HL-60 (cell line): ENCODE data around the gene CYSRT1.
A peak's percentile ranks its signal among the peaks of the same experiment; 100 is the strongest.

Experiments used
- DNase-seq, 2 experiments: peaks; one replicate each; pipeline ENCODE4 v3.0.0-alpha.2; 2010 to 2020; ENCODE audit warnings: low read depth in 1 of 2, low spot score in 1 of 2
- H3K27ac ChIP-seq: fragments of 250-450 bp; sonication (Bioruptor Pico); replicated peaks from 2 replicates; pipeline ENCODE4 v1.5.1; 2020; ENCODE audit warnings: mild to moderate bottlenecking, moderate library complexity
- H3K27me3 ChIP-seq: fragments of 250-450 bp; sonication (Bioruptor Pico); 2 replicates; pipeline ENCODE4 v1.5.1; 2021; ENCODE audit warnings: mild to moderate bottlenecking, moderate library complexity; ENCODE audit not compliant: insufficient read depth, poor library complexity, severe bottlenecking
- H3K4me3 ChIP-seq: replicated peaks from 2 replicates; pipeline ENCODE4 v1.5.1; 2011; ENCODE audit warnings: mild to moderate bottlenecking, control low read depth, low read length; ENCODE audit not compliant: insufficient read depth
- GABPA ChIP-seq: IDR thresholded peaks from 2 replicates; pipeline ENCODE4 v1.6.1; 2012; ENCODE audit warnings: low read depth
- POLR2AphosphoS5 ChIP-seq: IDR thresholded peaks from 2 replicates; pipeline ENCODE4 v1.6.1; 2012; ENCODE audit warnings: low read depth
- SPI1 ChIP-seq: IDR thresholded peaks from 2 replicates; pipeline ENCODE4 v1.6.1; 2012; ENCODE audit warnings: low read depth, mild to moderate bottlenecking, borderline replicate concordance
- TF ChIP-seq, protein P1 (sequence below): IDR thresholded peaks from 2 replicates; pipeline ENCODE4 v1.6.1; 2012; ENCODE audit warnings: low read depth; ENCODE audit not compliant: insufficient replicate concordance
- TF ChIP-seq, protein P2 (sequence below): IDR thresholded peaks from one replicate; pipeline ENCODE4 v1.5.1; 2011; ENCODE audit warnings: low read length, control low read depth, inconsistent platforms; ENCODE audit not compliant: insufficient read depth

The CYSRT1 gene

DNA sequence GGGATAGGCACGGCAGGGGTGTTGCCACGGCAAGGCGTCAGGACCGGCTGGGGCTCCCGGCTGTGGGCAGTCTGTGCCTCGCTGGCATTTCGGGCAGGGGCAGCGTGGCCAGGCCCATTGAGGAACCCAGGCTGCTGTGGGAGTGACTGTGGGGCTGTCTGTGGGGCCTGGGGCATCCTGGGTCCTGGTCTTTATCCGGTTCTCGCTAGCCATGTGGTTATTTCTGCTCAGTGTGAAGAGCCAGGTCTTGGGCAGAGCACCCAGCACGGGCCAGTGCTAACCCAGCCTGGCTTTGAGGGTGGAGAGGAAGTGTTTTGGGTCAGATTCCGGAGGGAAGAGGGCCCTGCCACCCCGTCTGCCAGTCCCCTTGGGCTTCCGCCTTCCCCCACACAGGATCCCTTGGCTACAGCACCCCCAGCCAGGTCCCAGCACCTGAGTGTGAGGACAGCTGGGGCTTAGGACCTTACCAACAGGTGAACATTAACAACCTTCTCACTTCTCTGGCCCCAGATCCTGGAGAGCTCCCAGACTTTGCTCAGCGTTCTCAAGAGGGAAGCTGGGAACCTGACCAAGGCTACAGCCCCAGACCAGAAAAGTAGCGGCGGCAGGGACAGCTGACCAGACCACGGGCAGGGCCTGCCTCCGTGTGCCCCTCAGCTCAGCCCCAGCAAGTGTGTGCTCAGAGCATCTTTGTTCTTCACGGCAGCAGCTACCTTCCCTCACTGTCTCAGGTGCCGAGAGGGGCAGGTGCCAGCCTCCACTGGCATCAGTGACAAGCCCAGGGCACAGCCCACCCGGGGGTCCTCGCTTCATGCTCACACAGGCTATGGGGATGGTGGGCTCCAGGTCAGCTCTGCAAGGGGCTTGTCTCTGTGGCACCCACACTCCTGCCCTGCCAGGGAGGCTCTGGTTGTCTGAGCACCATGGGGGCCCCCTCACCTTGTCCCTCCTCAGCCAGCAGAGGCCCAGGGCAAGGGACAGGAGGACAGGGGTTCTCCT, 35.4 kb upstream of the CYSRT1 start:
- Histone ChIP-seq H3K4me3 (peak overlapping the region; percentile 99), H3K27me3 (no peaks in the 10 kb centered on the region), H3K27ac (peak overlapping the region; percentile 73)
- no peak for DNase-seq
- TF ChIP-seq POLR2AphosphoS5 (no peak), SPI1 (no peak; the same call in 1 of the 2 replicates), GABPA (no peak)
- TF ChIP-seq, protein P1, sequence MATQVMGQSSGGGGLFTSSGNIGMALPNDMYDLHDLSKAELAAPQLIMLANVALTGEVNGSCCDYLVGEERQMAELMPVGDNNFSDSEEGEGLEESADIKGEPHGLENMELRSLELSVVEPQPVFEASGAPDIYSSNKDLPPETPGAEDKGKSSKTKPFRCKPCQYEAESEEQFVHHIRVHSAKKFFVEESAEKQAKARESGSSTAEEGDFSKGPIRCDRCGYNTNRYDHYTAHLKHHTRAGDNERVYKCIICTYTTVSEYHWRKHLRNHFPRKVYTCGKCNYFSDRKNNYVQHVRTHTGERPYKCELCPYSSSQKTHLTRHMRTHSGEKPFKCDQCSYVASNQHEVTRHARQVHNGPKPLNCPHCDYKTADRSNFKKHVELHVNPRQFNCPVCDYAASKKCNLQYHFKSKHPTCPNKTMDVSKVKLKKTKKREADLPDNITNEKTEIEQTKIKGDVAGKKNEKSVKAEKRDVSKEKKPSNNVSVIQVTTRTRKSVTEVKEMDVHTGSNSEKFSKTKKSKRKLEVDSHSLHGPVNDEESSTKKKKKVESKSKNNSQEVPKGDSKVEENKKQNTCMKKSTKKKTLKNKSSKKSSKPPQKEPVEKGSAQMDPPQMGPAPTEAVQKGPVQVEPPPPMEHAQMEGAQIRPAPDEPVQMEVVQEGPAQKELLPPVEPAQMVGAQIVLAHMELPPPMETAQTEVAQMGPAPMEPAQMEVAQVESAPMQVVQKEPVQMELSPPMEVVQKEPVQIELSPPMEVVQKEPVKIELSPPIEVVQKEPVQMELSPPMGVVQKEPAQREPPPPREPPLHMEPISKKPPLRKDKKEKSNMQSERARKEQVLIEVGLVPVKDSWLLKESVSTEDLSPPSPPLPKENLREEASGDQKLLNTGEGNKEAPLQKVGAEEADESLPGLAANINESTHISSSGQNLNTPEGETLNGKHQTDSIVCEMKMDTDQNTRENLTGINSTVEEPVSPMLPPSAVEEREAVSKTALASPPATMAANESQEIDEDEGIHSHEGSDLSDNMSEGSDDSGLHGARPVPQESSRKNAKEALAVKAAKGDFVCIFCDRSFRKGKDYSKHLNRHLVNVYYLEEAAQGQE: no peak
- TF ChIP-seq, protein P2, sequence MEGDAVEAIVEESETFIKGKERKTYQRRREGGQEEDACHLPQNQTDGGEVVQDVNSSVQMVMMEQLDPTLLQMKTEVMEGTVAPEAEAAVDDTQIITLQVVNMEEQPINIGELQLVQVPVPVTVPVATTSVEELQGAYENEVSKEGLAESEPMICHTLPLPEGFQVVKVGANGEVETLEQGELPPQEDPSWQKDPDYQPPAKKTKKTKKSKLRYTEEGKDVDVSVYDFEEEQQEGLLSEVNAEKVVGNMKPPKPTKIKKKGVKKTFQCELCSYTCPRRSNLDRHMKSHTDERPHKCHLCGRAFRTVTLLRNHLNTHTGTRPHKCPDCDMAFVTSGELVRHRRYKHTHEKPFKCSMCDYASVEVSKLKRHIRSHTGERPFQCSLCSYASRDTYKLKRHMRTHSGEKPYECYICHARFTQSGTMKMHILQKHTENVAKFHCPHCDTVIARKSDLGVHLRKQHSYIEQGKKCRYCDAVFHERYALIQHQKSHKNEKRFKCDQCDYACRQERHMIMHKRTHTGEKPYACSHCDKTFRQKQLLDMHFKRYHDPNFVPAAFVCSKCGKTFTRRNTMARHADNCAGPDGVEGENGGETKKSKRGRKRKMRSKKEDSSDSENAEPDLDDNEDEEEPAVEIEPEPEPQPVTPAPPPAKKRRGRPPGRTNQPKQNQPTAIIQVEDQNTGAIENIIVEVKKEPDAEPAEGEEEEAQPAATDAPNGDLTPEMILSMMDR: no peak

DNA sequence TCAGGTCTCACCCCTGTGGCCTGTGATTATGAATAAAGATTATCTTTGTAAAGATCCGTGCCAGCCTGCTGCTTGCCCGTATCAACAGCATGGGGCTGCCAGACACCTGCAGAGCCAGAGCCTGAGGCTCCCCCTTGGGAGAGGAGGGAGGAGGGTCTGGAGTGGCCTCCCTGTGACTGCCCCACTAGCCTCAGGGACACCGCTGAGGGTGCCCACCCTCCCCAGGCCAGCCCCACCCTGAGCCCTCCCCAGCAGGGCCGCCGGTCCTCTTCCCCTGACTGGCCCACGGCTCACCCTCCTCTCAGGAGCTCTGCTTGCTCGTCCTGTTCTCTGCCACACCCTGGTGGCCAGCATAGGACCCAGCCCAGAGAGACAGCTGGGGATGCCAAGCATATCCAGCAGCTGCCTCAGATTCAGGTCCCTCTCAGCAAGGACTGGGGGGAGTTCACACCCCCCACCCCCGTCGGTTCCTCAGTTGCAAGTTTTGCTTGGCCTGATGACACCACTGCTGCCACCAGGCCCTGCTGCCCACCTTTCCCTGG, 34.6 kb upstream of the CYSRT1 start:
- no peak for DNase-seq
- H3K27me3 ChIP-seq: no peaks in the 10 kb centered on the region
- peak overlapping the region; percentile 73; the same call in 1 of the 2 replicates for H3K27ac ChIP-seq
- TF ChIP-seq GABPA: no peak
- TF ChIP-seq, protein P1: no peak
- no peak overlapping the region for H3K4me3 ChIP-seq

DNA sequence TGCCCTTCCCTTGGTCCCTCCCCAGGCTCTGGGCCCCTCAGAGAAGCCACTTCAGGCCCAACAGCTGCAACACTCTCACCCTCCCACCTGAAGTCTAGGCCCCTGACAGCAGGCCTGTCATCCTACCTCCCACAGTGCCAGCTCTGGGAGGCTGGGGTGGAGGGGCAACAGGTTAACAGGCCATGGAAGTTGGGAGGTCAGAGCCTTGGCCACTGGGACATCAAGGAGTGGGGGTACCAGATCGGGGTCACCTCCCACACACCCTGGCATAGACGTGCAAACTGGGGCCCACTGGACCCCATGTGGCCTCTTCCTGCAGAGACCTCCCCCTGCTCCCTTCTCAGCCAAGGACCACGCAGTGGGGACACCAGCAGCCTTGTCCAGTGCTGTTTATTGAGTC, 33.7 kb upstream of the CYSRT1 start:
- DNase-seq: no peak
- no peak overlapping the region for H3K4me3 ChIP-seq
- TF ChIP-seq, protein P1: no peak
- TF ChIP-seq GABPA (no peak), SPI1 (no peak), POLR2AphosphoS5 (no peak)
- TF ChIP-seq, protein P2: no peak
- H3K27ac ChIP-seq: no peak overlapping the region
- H3K27me3 ChIP-seq: no peaks in the 10 kb centered on the region
